Activated B cell treated with CpG ODN at 0.5 μM for 24 hours (primary cell): ENCODE results near the gene ZNF248. TPM values are rescaled to one million over a fixed set of nuclear protein-coding genes. Genes with fewer than 3 reads are reported as not detected.

ENCODE experiments used
- ATAC-seq: fragments of 200-7000 bp; cut with Tn5 transposase; one replicate; pipeline ENCODE4 v1.10.0; 2021; ENCODE audit warnings: low read depth, mild to moderate bottlenecking, moderate library complexity
- CTCF ChIA-PET: fragments of 350-600 bp; sonication (Branson Sonifier 250); formaldehyde crosslinking; loops from one replicate; lab custom pipeline; 2021; ENCODE audit warnings: antibody characterized with exemption; lab: Charles Lee
- POLR2A ChIA-PET: fragments of 350-600 bp; sonication (Branson Sonifier 250); formaldehyde crosslinking; loops from one replicate; lab custom pipeline; 2021; ENCODE audit warnings: antibody characterized with exemption; lab: Charles Lee
- DNase-seq: peaks from one replicate; pipeline ENCODE4 v3.0.0; 2022
- H3K27ac Mint-ChIP-seq: one replicate; pipeline ENCODE4 v1.8.0; 2020; ENCODE audit warnings: mixed read lengths
- H3K27me3 Mint-ChIP-seq: one replicate; pipeline ENCODE4 v1.8.0; 2021; ENCODE audit warnings: mixed read lengths
- H3K36me3 Mint-ChIP-seq: one replicate; pipeline ENCODE4 v1.8.0; 2021; ENCODE audit warnings: low read depth, mixed read lengths
- H3K4me1 Mint-ChIP-seq: one replicate; pipeline ENCODE4 v1.8.0; 2021; ENCODE audit warnings: mixed read lengths
- H3K4me3 Mint-ChIP-seq: one replicate; pipeline ENCODE4 v1.8.0; 2020; ENCODE audit warnings: mild to moderate bottlenecking, mixed read lengths
- H3K9me3 Mint-ChIP-seq: one replicate; pipeline ENCODE4 v1.8.0; 2020; ENCODE audit warnings: mixed read lengths
- CTCF ChIP-seq: fragments of 200-600 bp; IDR thresholded peaks from one replicate; pipeline ENCODE4 v1.8.0; 2022; ENCODE audit warnings: antibody characterized with exemption, mild to moderate bottlenecking
- intact Hi-C: fragments of 100-400 bp; cut with micrococcal nuclease; formaldehyde crosslinking; loops from one replicate; pipeline ENCODE4 v1.15.1; 2024
- total RNA-seq: library from RNA; stranded (reverse); gene quantifications from 2 replicates; pipeline ENCODE4 v1.2.3, GENCODE V29; 2022

ZNF248 gene
- total RNA-seq, 1 donor from 2014 or later = 12.1 TPM

GRCh38 chr10:37872955-37873354 lies 15.5 kb upstream of the ZNF248 start:
- ATAC-seq (no peak), DNase-seq (no peak)
- ChIA-PET CTCF (no interaction called here), POLR2A (no interaction called here)
- no peak for TF ChIP-seq CTCF
- Mint-ChIP-seq H3K27me3 (no peaks in the 10 kb centered on the region), H3K9me3 (no peaks in the 10 kb centered on the region), H3K4me1 (no peaks in the 10 kb centered on the region), H3K4me3 (no peak overlapping the region), H3K27ac (no peak overlapping the region), H3K36me3 (no peaks in the 10 kb centered on the region)
- intact Hi-C loops = no loop called here

- Mint-ChIP-seq H3K27me3 (no peaks in the 10 kb centered on the region), H3K27ac (no peak overlapping the region), H3K4me1 (no peaks in the 10 kb centered on the region), H3K9me3 (no peaks in the 10 kb centered on the region), H3K36me3 (no peaks in the 10 kb centered on the region), H3K4me3 (no peak overlapping the region)
- CTCF ChIA-PET = no interaction called here
- ATAC-seq = no peak
- TF ChIP-seq CTCF = no peak
- intact Hi-C loops = no loop called here
- DNase-seq = no peak
- POLR2A ChIA-PET = no interaction called here
Measured at GRCh38 chr10:37872283-37872682, 14.9 kb upstream of the ZNF248 start.

GRCh38 chr10:37871568-37872251 lies 14.3 kb upstream of the ZNF248 start:
- H3K27me3 Mint-ChIP-seq = no peaks in the 10 kb centered on the region
- H3K36me3 Mint-ChIP-seq = no peaks in the 10 kb centered on the region
- intact Hi-C loops = no loop called here
- CTCF ChIA-PET = no interaction called here
- H3K27ac Mint-ChIP-seq = no peak overlapping the region
- DNase-seq (no peak), ATAC-seq (no peak)
- H3K4me1 Mint-ChIP-seq = peaks cover 2% of the 10 kb centered on the region
- H3K4me3 Mint-ChIP-seq = no peak overlapping the region
- no peak for TF ChIP-seq CTCF
- POLR2A ChIA-PET = no interaction called here
- H3K9me3 Mint-ChIP-seq = no peaks in the 10 kb centered on the region

GRCh38 chr10:37871143-37871542 lies 13.7 kb upstream of the ZNF248 start:
- Mint-ChIP-seq H3K9me3 (no peaks in the 10 kb centered on the region), H3K4me1 (peaks cover 7% of the 10 kb centered on the region), H3K36me3 (no peaks in the 10 kb centered on the region), H3K27ac (no peak overlapping the region), H3K27me3 (no peaks in the 10 kb centered on the region), H3K4me3 (no peak overlapping the region)
- DNase-seq (no peak), ATAC-seq (no peak)
- intact Hi-C loops = no loop called here
- ChIA-PET POLR2A (no interaction called here), CTCF (no interaction called here)
- no peak for TF ChIP-seq CTCF

GRCh38 chr10:37868796-37869195 lies 11.4 kb upstream of the ZNF248 start:
- ChIA-PET POLR2A (interaction anchor here (0.6 kb wide), 1 partner anchor 12 kb away, joined by 3 read pairs; no protein-coding TSS in a partner anchor), CTCF (no interaction called here)
- intact Hi-C loops = no loop called here
- Mint-ChIP-seq H3K27me3 (no peaks in the 10 kb centered on the region), H3K4me1 (peaks cover 19% of the 10 kb centered on the region), H3K36me3 (no peaks in the 10 kb centered on the region), H3K27ac (no peak overlapping the region), H3K4me3 (no peak overlapping the region), H3K9me3 (no peaks in the 10 kb centered on the region)
- DNase-seq (no peak), ATAC-seq (no peak)
- no peak for TF ChIP-seq CTCF
